CD1c-positive myeloid dendritic cell (primary cell): ENCODE data around the gene DIABLO.
"Not testable (repeated sequence)": the region's sequence is repeated elsewhere in the genome, so short reads cannot be mapped to it uniquely, and the experiment has no call there.

Experiments used
- DNase-seq: peaks from one replicate; pipeline ENCODE4 v3.0.0-alpha.2; 2016; ENCODE audit errors: extremely low spot score

The DIABLO gene

DNA sequence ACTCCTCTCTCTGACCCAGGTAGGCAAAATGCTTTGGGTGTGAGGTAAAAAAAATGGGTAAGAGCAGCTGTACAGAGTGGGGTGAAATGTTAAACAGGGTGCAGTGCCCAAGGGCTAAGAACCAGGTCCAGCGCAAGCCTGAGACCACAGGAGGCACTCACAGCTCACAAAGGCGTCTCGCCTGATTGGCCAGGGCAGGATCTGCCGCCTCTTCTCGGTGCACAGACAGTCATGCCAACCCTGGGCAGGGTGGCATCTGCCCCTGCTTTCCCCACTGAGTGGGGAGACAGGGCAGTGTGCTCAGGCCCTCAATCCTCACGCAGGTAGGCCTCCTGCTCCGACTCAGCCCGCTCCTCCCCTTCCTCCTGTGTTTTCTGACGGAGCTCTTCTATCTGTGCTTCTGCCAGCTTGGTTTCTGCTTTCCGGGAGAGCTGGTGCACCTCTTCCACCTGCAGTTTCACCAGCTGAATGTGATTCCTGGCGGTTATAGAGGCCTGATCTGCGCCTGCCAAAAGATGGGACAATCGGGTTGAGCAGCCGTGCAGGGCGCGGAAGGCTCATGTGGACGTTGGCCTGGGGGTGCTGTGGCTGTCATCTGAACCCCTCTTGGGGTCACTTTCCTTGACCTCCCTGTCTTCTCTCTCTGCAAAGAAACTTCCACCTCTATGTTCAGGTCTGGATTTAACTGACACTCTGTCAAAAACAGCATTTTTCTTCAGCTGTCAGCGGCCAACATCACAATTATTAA is 17.6 kb downstream of the DIABLO start:
- DNase-seq: no peak

- DNase-seq: no peak
These were observed 18.5 kb downstream of the DIABLO start for GRCh38 chr12:122207391-122207790.

GRCh38 chr12:122206976-122207375 is 18.9 kb downstream of the DIABLO start:
- DNase-seq: no peak

DNA sequence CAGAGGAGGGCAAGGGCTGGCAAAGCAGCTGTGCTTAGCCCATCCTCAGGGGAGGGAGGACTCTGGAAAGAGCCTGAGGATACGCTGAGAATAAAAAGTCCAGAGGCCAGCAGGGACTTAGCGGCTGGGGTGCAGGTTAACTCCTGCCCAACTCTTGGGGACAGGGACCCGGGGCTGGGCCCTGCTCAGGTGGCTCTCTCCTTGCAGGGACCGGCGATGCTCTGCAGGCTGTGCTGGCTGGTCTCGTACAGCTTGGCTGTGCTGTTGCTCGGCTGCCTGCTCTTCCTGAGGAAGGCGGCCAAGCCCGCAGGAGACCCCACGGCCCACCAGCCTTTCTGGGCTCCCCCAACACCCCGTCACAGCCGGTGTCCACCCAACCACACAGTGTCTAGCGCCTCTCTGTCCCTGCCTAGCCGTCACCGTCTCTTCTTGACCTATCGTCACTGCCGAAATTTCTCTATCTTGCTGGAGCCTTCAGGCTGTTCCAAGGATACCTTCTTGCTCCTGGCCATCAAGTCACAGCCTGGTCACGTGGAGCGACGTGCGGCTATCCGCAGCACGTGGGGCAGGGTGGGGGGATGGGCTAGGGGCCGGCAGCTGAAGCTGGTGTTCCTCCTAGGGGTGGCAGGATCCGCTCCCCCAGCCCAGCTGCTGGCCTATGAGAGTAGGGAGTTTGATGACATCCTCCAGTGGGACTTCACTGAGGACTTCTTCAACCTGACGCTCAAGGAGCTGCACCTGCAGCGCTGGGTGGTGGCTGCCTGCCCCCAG is 19.6 kb downstream of the DIABLO start:
- DNase-seq: no peak

DNA sequence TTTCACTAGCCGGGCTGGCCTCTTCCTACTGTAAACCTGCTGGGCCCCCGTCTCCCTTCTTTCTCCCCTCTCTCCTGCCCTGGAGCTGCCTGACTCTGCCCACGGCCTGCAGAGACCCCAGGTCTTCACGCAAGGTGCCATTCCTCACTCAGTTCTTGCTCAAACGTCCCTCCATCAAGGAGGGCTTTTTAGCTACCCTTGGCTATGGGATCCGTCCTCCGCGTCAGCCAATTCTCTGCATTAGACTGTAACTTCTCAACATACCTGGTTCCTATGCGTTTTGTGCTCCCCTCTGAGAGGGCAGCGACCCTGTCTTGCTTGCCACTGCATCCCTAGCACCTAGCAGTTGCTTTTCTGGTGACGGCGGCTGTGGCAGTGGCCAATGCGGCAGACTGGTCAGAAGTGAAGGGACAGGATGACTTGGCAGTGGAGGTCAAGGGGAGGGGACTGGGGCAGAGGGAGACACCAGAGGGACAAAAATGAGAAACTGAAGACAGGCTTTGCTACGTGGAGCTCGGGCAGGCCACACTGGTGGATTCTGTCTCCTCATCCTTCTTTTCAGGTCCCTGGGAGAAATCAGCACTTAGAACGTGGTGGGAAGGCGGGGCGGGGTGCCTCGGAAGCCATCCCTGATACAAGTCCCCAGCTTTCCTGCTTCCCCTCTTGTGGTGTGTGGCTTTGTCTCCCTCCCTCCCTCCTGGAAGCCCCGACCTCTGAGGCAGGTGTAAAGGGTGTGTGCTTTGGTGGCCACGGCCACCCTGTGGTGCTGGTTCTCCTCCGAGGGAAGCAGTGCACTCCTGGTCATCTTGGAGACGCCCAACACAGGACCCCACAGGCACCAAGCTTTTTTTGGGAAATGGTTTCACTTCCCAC is 20.6 kb downstream of the DIABLO start:
- DNase-seq: no peak

DNA sequence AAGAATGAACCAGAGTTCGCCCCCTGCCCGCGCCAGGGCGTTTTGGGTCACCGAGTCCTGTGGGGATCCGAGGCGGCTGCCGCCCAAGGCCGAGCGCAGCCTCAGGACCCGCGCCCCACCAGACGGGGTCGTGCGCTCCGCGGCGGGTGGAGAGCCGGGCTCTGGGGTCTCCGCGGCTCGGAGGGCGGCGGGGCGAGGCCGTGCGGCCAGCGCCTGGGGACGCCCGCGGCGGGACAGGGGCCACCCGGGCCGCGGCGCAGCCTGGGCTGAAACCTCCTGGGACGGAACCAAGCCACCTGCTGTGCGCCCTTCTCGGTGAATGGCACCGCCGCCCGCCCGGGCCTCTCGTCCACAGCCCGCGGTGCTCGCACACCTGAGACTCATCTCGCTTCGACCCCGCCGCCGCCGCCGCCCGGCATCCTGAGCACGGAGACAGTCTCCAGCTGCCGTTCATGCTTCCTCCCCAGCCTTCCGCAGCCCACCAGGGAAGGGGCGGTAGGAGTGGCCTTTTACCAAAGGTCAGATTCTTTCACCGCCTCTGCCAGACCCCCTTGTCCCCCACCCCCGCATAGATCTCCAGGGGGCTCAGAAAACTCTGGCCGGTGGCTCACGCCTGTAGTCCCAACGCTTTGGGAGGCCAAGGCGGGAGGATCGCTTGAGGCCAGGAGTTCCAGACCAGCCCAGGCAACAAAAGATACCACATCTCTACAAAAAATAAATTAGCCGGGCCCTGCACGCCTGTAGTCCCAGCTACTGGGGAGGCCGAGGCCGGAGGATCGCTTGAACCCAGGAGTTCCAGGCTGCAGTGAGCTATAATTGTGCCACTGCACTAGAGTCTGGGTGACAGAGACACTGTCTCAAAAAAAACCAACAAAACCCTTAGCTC is 21.4 kb downstream of the DIABLO start:
- no peak for DNase-seq

GRCh38 chr12:122203301-122204166 is 22.3 kb downstream of the DIABLO start, which contains the start of gene B3GNT4:
TSS of gene B3GNT4 (plus strand) at chr12:122203709. CDS start at chr12:122204619, 910 bp downstream.
- peak; percentile 70 for DNase-seq

DNA sequence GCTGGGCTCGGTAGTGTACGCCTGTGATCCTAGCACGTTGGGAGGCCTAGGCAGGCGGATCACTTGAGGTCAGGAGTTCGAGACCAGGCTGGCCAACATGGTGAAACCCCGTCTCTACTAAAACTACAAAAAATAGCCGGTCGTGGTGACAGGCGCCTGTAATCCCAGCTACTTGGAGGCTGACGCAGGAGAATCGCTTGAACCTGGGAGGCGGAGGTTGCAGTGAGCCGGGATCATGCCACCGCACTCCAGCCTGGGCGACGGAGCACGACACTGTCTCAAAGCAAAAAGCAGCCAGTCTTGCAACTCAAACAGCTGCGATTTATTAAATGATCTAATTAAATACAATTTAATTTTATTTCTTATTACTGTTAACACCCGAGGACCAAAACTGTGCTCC is 23.0 kb downstream of the DIABLO start:
- not testable (repeated sequence) for DNase-seq

- no peak for DNase-seq
These were observed 23.8 kb downstream of the DIABLO start for GRCh38 chr12:122202017-122202416.

GRCh38 chr12:122201381-122201780 is 24.5 kb downstream of the DIABLO start:
- DNase-seq: no peak

GRCh38 chr12:122200541-122201175 is 25.2 kb downstream of the DIABLO start:
- DNase-seq: no peak

DNA sequence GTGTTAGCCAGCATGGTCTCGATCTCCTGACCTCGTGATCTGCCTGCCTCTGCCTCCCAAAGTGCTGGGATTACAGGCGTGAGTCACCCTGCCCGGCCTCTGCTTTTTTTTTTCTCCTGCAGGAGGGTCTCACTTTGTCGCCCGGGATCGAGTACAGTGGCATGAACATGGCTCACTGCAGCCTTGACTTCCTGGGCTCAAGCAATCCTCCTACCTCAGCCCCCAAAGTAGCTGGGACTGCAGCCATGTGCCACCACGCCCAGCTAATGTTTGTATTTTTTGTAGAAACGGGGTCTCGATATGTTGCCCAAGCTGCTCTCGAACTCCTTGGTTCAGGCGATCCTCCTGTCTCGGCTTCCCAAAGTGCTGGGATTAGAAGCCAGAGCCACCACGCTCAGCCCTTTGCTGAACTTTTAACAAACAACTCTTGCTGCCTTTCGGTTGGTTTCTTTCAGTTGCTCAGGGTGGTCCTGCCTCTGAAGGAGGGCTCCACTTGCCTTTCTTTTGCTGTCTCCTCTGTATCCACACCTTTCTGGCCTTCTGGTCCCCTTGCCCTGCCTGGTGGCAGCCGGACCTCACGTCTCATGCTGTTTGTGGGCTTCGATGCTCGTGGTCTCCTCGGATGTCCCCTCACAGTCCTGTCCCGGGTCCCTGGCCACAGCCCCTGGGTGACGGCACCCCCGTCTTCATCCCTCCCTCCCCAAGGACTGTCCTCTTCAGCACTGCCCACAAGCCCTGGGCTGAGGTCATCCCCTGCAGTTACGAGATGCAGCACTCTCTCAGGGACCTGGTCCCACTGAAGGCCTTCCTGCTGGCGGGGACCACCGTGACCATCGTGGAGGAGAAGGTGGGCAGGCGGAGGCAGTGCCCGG is 26.1 kb downstream of the DIABLO start:
- no peak for DNase-seq

DNA sequence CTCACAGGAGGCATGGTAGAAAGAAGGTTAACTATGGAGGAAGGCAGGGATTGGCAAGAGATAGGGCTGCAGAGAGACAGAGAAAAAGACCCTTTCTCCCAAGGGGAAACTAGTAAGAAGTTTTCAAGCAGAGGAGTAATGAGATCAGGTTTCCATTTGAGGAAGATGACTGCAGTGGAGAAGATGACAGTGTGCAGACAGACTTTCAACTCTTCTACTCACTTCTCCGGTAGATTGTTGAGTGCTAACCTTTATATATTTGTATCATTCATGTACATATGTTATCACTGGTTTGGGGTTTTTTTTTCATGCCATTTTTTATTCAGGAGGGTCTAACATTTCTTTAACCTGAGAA is 28.3 kb downstream of the DIABLO start:
- no peak for DNase-seq

- no peak for DNase-seq
These were observed 30.4 kb downstream of the DIABLO start for GRCh38 chr12:122195405-122195804.

DNA sequence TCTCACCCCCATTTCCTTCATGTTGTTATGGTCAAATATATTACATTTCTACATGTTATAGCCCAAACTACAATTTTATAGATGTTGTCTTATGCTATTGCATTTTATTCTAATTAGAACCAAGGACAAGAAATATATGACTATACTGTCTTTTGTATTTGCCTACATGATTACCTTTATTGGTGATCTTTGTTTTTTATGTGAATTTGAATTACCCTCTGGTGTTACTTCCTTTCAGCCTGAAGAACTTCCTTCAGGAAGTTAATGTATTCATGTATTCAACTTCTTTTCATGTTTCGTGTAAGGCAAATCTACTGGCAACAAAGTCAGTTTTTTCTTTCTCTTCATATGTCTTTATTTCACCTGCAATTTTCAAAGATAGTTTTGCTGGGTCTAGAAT is 31.0 kb downstream of the DIABLO start:
- DNase-seq: no peak

DNA sequence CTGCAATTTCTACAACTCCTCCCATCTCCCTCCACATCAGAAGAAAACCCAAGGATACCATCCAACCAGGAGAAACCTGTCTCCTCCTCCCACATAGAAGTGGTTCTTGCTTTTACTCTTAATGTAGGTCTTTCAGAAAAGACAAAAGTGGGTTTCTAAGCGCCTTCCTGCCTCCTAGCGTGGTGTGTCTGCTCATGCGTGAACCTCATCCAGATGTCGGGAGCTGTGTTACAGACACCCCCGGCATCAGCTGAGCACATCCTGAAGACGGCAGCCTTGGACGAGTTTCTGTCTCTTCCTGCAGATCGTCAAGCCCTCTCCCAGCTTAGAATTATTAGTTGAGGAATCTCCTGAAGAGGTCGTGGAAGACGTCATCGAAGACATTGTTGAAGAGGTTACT is 33.4 kb downstream of the DIABLO start:
- no peak for DNase-seq

GRCh38 chr12:122190842-122191668 is 34.8 kb downstream of the DIABLO start:
- peak; percentile 61 for DNase-seq
